ENCODE data around the gene PPM1M.

The PPM1M gene, protein sequence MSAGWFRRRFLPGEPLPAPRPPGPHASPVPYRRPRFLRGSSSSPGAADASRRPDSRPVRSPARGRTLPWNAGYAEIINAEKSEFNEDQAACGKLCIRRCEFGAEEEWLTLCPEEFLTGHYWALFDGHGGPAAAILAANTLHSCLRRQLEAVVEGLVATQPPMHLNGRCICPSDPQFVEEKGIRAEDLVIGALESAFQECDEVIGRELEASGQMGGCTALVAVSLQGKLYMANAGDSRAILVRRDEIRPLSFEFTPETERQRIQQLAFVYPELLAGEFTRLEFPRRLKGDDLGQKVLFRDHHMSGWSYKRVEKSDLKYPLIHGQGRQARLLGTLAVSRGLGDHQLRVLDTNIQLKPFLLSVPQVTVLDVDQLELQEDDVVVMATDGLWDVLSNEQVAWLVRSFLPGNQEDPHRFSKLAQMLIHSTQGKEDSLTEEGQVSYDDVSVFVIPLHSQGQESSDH

DNA sequence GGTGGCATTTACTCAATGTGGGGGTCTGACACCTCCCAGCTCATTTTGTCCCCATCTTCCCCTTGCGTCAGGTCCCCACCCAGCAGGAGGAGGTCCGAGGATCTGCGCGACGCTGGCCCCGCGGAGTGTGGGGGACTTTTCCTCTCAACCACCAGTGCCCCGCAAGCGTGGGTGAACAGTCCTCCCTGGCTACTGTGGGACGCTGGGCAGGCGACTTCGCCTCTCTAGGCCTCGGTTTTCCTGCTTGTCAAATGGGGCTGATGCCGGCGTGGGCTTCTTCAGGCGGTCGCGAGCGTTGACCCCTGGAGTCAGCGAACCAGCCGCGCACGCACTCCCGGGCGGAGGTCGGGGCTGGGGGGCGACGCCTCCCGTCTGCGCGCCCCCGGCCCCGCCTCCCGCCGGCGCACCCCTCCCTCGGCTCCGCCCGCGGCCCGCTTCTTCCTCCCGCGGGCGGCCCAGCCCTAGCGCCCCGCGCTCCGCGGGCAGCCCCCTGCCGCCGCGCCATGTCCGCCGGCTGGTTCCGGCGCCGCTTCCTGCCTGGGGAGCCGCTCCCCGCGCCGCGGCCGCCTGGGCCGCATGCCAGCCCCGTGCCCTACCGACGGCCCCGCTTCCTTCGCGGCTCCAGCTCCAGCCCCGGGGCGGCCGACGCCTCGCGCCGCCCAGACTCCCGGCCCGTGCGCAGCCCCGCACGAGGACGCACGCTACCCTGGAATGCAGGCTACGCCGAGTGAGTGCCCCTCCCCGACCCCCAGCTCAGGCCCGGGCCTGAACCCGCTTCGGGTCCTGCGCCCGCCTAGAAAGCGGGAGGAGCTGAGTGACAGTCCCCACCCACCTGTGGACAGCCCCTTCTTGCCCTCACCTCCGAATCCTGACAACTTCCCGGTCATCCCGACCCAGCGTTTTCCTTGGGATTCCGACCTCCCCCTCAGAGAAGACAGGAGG, at the start of gene PPM1M:
Gene PPM1M, plus strand, starts transcription at position 438 of the 942 bp plus-strand sequence. Its CDS starts 66 bp downstream, at position 504.
- TF ChIP-seq, protein P1, sequence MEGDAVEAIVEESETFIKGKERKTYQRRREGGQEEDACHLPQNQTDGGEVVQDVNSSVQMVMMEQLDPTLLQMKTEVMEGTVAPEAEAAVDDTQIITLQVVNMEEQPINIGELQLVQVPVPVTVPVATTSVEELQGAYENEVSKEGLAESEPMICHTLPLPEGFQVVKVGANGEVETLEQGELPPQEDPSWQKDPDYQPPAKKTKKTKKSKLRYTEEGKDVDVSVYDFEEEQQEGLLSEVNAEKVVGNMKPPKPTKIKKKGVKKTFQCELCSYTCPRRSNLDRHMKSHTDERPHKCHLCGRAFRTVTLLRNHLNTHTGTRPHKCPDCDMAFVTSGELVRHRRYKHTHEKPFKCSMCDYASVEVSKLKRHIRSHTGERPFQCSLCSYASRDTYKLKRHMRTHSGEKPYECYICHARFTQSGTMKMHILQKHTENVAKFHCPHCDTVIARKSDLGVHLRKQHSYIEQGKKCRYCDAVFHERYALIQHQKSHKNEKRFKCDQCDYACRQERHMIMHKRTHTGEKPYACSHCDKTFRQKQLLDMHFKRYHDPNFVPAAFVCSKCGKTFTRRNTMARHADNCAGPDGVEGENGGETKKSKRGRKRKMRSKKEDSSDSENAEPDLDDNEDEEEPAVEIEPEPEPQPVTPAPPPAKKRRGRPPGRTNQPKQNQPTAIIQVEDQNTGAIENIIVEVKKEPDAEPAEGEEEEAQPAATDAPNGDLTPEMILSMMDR (IDR thresholded peaks at IDR 0.05): no peak
- peak; percentile 80 for DNase-seq (ENCODE audit: low spot score)
- peak within 1 kb of the TSS; percentile 86 for H3K4me3 ChIP-seq
- H3K27ac ChIP-seq: peak within 1 kb of the TSS; percentile 79 to 96

- H3K4me3 ChIP-seq: no peak overlapping the region
- peak overlapping the region; percentile 10 to 69 for H3K27ac ChIP-seq
- DNase-seq (ENCODE audit: low spot score): no peak
- TF ChIP-seq, protein P1 (IDR thresholded peaks at IDR 0.05): no peak
Measured at GRCh38 chr3:52195823-52196331, 49.7 kb upstream of the PPM1M start.

GRCh38 chr3:52196977-52197376, 48.6 kb upstream of the PPM1M start:
- TF ChIP-seq, protein P1 (IDR thresholded peaks at IDR 0.05): no peak
- no peak for DNase-seq (ENCODE audit: low spot score)
- Histone ChIP-seq H3K4me3 (no peak overlapping the region), H3K27ac (peak overlapping the region in 1 of 2 donors; percentile 88)

DNA sequence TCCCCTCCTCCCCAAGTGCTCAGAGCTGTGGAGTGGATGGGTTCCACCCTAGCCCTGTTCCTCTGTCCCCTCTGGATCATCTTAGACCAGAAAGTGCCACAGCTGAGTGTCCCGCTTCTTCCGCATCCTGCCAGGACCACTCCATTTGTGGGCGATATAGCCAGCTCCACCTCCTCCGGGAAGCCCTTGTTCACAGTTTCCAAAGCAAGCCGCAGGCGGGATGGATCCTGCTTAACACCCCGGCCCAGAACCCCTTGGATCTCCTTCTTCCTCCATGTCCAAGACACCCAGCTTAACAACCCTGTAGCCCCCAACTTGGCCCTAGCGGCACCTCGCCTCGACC, 48.1 kb upstream of the PPM1M start:
- no peak for DNase-seq (ENCODE audit: low spot score)
- Histone ChIP-seq H3K27ac (peak overlapping the region; percentile 80 to 88), H3K4me3 (peak overlapping the region; percentile 93)
- TF ChIP-seq, protein P1 (IDR thresholded peaks at IDR 0.05): no peak

DNA sequence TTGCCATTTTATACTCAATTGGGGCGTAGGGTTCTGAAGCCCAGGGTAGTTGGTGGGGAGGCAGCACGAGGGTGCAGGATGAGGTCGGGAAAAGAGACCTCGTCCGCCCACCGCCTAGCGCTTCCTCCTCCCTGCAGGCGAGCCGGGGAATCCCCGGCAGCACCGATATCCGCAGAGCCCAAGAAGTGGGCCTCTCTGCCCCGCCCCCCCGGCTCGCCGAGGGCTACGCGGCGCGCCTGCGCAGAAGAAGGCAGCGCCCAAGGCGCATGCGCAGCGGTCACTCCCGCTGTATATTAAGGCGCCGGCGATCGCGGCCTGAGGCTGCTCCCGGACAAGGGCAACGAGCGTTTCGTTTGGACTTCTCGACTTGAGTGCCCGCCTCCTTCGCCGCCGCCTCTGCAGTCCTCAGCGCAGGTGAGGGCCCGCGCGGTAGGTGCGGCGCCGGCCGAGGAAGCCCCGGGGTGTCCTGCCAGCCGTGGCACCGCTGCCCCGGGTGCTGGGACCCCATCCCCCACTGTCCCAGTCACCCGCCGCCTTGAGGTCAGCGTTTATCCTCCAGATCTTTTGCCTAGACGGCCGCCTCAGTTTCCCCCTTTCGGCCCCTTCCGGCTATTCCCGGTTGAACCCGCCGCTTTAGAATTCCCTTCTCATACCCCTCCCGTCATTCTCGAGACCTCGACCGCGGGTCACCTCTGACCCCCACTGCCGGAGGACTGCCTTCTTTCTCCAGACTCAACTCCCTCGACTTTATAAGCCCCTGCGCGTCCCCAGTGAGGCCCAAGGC, 47.5 kb upstream of the PPM1M start, which contains the start of gene ALAS1:
Gene ALAS1, plus strand, starts transcription at position 319 of the 784 bp plus-strand sequence. CDS start 1,082 bp downstream, outside the sequence.
- TF ChIP-seq, protein P1 (IDR thresholded peaks at IDR 0.05): no peak
- peak within 1 kb of the TSS; percentile 93 for H3K4me3 ChIP-seq
- DNase-seq (ENCODE audit: low spot score): peak; percentile 91
- peak within 1 kb of the TSS; percentile 80 to 88 for H3K27ac ChIP-seq
